Measurements from ENCODE around the gene DDX27.
A peak's percentile ranks its signal among the peaks of the same experiment; 100 is the strongest.

Gene DDX27

DNA sequence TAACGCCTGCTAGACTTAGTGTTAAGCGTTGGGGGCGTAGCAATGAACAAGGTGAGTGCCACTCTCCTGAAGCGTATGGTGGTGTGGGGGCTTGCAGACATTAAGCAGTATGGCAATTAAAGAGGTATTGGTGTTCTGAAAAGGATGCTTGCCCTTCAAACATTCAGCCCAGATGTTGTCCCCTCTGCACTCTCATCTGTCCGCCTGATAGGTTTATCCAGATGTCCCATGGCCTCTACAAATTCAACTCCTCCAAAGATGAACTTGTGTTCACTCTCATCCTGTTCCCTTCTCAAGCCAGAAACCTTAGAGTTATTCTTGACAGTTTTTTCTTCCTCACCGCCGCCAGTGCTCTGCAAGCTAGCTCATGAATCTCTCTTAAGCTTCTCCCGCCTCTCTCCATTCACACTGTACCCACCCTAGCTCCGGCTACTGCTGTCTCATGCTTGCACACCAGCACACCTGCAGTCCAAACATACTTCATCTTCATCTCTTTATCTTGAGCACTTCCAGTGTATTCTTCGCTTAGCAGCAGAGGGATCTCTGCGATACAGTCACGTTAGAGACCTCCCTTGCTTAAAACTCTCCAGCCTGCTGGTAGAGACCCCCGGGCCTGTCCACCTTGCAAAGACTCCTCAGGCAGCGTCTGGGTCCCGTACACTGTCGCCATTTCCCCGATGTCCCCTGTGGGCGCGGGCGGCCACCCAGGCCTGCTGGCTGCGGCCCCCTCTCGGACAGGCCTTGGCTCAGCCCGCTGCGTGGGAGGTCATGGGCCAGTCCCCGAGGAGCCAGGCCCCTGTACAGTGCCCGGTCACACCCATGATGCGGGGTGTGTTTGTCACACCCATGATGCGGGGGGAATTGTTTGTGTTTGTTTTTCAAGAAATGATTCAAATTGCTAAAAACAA is 962 bp downstream of the DDX27 start:
- no peak for TF ChIP-seq CTCF (IDR thresholded peaks at IDR 0.05; ENCODE audit: low read depth, low read length, missing control alignments)
- DNase-seq (ENCODE audit: low read depth), result no peak
- H3K4me3 ChIP-seq (ENCODE audit: low read depth, low read length), result peak overlapping the region; percentile 81

GRCh38 chr20:49225896-49226295 is 6.7 kb downstream of the DDX27 start:
- TF ChIP-seq CTCF (IDR thresholded peaks at IDR 0.05; ENCODE audit: low read depth, low read length, missing control alignments), result no peak
- H3K4me3 ChIP-seq (ENCODE audit: low read depth, low read length), result no peak overlapping the region
- no peak for DNase-seq (ENCODE audit: low read depth)

- no peak for DNase-seq (ENCODE audit: low read depth)
- TF ChIP-seq CTCF (IDR thresholded peaks at IDR 0.05; ENCODE audit: low read depth, low read length, missing control alignments), result no peak
- H3K4me3 ChIP-seq (ENCODE audit: low read depth, low read length), result no peak overlapping the region
These were observed 9.5 kb downstream of the DDX27 start for GRCh38 chr20:49228676-49229075.

GRCh38 chr20:49229381-49229780 is 10.2 kb downstream of the DDX27 start:
- no peak overlapping the region for H3K4me3 ChIP-seq (ENCODE audit: low read depth, low read length)
- no peak for DNase-seq (ENCODE audit: low read depth)
- TF ChIP-seq CTCF (IDR thresholded peaks at IDR 0.05; ENCODE audit: low read depth, low read length, missing control alignments), result no peak

GRCh38 chr20:49230021-49230420 is 10.8 kb downstream of the DDX27 start:
- no peak for TF ChIP-seq CTCF (IDR thresholded peaks at IDR 0.05; ENCODE audit: low read depth, low read length, missing control alignments)
- no peak for DNase-seq (ENCODE audit: low read depth)
- H3K4me3 ChIP-seq (ENCODE audit: low read depth, low read length), result no peak overlapping the region

GRCh38 chr20:49230561-49231133 is 11.4 kb downstream of the DDX27 start:
- no peak overlapping the region for H3K4me3 ChIP-seq (ENCODE audit: low read depth, low read length)

More at GRCh38 chr20:49230561-49231133, 11.4 kb downstream of the DDX27 start:
- DNase-seq (ENCODE audit: low read depth), result no peak
- no peak for TF ChIP-seq CTCF (IDR thresholded peaks at IDR 0.05; ENCODE audit: low read depth, low read length, missing control alignments)
